ENCODE measurements around the gene SCN2B. TPM values are rescaled to one million over a fixed set of nuclear protein-coding genes. Genes with fewer than 3 reads are reported as not detected.

The SCN2B gene
- total and polyA plus RNA-seq, 2 donors, result 0.73 to 1.6 TPM

DNA sequence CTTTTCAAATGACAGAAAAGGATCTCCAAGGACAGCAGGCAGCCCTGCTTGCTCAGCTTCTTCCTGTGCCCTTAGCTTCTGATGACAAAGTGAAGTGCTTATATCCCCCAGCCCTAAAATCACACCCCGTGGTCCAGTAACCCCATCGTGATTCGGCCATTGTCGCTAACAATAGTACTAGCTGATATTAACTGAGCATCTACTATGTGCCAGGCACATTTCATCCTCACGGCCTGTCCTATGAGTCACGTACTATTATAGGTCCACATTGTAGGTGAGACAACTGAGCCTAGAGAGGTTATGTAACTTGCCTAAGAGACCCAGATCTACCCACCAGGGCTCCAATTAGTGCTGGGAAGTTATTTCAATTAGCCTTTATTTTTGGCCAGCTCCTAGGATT is 29.9 kb downstream of the SCN2B start:
- 99% methylated on average over 6 of the region's 6 CpGs for WGBS
- Histone ChIP-seq H3K36me3 (ENCODE audit: control insufficient read depth in 2 of 2, insufficient read depth in 2 of 2, low read length in 1 of 2) (no peaks in the 10 kb centered on the region), H3K4me1 (ENCODE audit: control insufficient read depth in 2 of 2, insufficient read depth in 2 of 2, low read length in 2 of 2) (peaks cover 0 to 8% of the 10 kb centered on the region in 2 donors), H3K27me3 (ENCODE audit: control insufficient read depth in 2 of 2, insufficient read depth in 1 of 2, low read length in 1 of 2) (peaks cover 38 to 87% of the 10 kb centered on the region in 2 donors), H3K4me3 (ENCODE audit: low read length in 2 of 2) (no peak overlapping the region), H3K27ac (ENCODE audit: low read depth in 1 of 2, low read length in 1 of 2) (no peak overlapping the region), H3K9me3 (ENCODE audit: control insufficient read depth in 2 of 2, insufficient read depth in 1 of 2, low read length in 1 of 2) (peaks cover 0 to 3% of the 10 kb centered on the region in 2 donors)
- no peak for DNase-seq (ENCODE audit: low read depth in 6 of 9, low spot score in 9 of 9)

DNA sequence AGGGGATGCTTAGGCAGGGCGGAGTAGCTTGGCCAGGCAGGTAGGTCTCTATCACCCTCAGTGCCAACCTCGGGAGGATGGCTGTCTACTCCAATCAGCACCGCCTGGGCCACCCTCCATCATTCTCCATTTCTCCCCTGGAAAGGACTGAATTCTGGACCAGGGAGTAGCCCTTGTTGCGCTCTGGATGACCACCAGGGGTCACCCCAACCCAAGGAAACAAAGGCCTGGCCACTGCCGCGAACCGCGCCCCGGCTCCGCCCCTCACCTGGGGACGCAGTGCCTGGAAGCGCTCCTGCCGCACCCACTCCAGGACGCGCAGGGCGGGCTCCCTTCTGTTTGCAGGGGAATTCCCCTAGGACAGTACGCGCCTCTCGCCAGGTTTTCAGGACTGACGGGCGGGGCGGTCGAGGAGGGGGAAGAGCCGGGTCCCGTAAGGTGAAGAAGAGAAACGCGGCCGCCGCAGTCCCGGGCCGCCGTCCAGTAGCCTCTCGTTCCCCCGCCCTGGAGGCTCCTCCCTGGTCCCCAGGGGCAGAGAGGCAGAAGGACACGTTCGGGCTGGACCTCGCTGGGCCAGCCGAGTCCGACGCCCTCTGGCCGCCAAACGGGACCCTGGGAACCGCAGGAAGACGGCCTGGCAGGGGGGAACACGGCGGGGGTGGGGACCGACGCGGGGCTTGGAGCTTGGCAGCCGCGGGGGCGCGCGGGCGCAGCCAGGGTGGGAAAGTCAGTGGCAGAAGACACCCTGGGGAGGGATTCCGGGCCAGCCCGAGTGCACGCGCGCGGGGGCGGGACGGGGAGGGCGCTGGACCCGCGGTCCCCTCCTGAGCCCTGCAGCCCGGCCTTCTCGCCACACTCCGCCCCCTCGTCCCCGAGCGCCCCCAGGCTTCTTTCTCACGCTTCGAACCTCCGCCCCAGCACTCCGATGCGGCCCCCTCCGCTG is 30.9 kb downstream of the SCN2B start:
- DNase-seq (ENCODE audit: low read depth in 6 of 9, low spot score in 9 of 9), result peak; percentile 37 to 84 (median 62)
- no peaks in the 10 kb centered on the region for H3K36me3 ChIP-seq (ENCODE audit: control insufficient read depth in 2 of 2, insufficient read depth in 2 of 2, low read length in 1 of 2)
- peak overlapping the region in 1 of 2 donors; percentile 36 for H3K27ac ChIP-seq (ENCODE audit: low read depth in 1 of 2, low read length in 1 of 2)
- peaks cover 0 to 8% of the 10 kb centered on the region in 2 donors for H3K4me1 ChIP-seq (ENCODE audit: control insufficient read depth in 2 of 2, insufficient read depth in 2 of 2, low read length in 2 of 2)
- H3K27me3 ChIP-seq (ENCODE audit: control insufficient read depth in 2 of 2, insufficient read depth in 1 of 2, low read length in 1 of 2), result peaks cover 31 to 84% of the 10 kb centered on the region in 2 donors
- peaks cover 0 to 3% of the 10 kb centered on the region in 2 donors for H3K9me3 ChIP-seq (ENCODE audit: control insufficient read depth in 2 of 2, insufficient read depth in 1 of 2, low read length in 1 of 2)
- WGBS, result 2% methylated on average over 78 of the region's 78 CpGs
- H3K4me3 ChIP-seq (ENCODE audit: low read length in 2 of 2), result peak overlapping the region; percentile 42 to 59

GRCh38 chr11:118144301-118145268 is 31.9 kb downstream of the SCN2B start:
- 77% methylated on average over 20 of the region's 20 CpGs for WGBS
- no peak overlapping the region for H3K27ac ChIP-seq (ENCODE audit: low read depth in 1 of 2, low read length in 1 of 2)

DNA sequence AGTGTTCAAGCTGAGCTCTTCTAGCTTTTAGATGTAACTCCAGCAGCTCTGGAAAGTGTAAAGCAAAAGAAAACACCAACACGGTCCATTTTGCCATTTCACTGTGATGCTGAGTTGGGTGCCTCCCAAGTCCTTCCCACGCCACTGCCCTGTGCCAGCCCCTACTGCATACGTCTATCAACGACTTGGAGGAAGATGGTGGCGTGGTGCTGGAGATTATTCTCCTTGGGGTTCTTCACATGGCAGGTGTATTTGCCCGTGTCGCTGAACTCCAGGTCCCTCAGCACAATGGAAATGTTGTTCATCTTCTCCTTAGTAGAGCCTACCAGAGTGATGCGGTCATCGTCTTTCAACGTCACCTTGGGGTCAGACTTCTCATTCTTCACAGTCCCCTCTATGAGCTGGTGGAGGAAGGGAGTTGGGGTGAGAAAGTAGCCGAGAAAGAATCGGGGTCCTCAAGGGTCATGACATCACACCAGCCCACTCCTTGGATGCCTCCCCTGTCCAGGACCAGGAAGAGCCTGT is 32.7 kb downstream of the SCN2B start:
- H3K9me3 ChIP-seq (ENCODE audit: control insufficient read depth in 2 of 2, insufficient read depth in 1 of 2, low read length in 1 of 2), result peaks cover 0 to 3% of the 10 kb centered on the region in 2 donors
- peaks cover 26 to 80% of the 10 kb centered on the region in 2 donors for H3K27me3 ChIP-seq (ENCODE audit: control insufficient read depth in 2 of 2, insufficient read depth in 1 of 2, low read length in 1 of 2)
- H3K4me3 ChIP-seq (ENCODE audit: low read length in 2 of 2), result no peak overlapping the region
- WGBS, result 91% methylated on average over 12 of the region's 12 CpGs
- no peak for DNase-seq (ENCODE audit: low read depth in 6 of 9, low spot score in 9 of 9)
- H3K36me3 ChIP-seq (ENCODE audit: control insufficient read depth in 2 of 2, insufficient read depth in 2 of 2, low read length in 1 of 2), result no peaks in the 10 kb centered on the region
- H3K4me1 ChIP-seq (ENCODE audit: control insufficient read depth in 2 of 2, insufficient read depth in 2 of 2, low read length in 2 of 2), result peaks cover 0 to 8% of the 10 kb centered on the region in 2 donors
- H3K27ac ChIP-seq (ENCODE audit: low read depth in 1 of 2, low read length in 1 of 2), result no peak overlapping the region

More at GRCh38 chr11:118144301-118145268, 31.9 kb downstream of the SCN2B start:
- DNase-seq (ENCODE audit: low read depth in 6 of 9, low spot score in 9 of 9), result no peak
- Histone ChIP-seq H3K9me3 (ENCODE audit: control insufficient read depth in 2 of 2, insufficient read depth in 1 of 2, low read length in 1 of 2) (peaks cover 0 to 3% of the 10 kb centered on the region in 2 donors), H3K27me3 (ENCODE audit: control insufficient read depth in 2 of 2, insufficient read depth in 1 of 2, low read length in 1 of 2) (peaks cover 27 to 83% of the 10 kb centered on the region in 2 donors), H3K36me3 (ENCODE audit: control insufficient read depth in 2 of 2, insufficient read depth in 2 of 2, low read length in 1 of 2) (no peaks in the 10 kb centered on the region), H3K4me3 (ENCODE audit: low read length in 2 of 2) (no peak overlapping the region), H3K4me1 (ENCODE audit: control insufficient read depth in 2 of 2, insufficient read depth in 2 of 2, low read length in 2 of 2) (peaks cover 0 to 8% of the 10 kb centered on the region in 2 donors)

- Histone ChIP-seq H3K4me3 (ENCODE audit: low read length in 2 of 2) (no peak overlapping the region), H3K36me3 (ENCODE audit: control insufficient read depth in 2 of 2, insufficient read depth in 2 of 2, low read length in 1 of 2) (no peaks in the 10 kb centered on the region), H3K9me3 (ENCODE audit: control insufficient read depth in 2 of 2, insufficient read depth in 1 of 2, low read length in 1 of 2) (peaks cover 0 to 3% of the 10 kb centered on the region in 2 donors), H3K4me1 (ENCODE audit: control insufficient read depth in 2 of 2, insufficient read depth in 2 of 2, low read length in 2 of 2) (peaks cover 0 to 8% of the 10 kb centered on the region in 2 donors), H3K27ac (ENCODE audit: low read depth in 1 of 2, low read length in 1 of 2) (no peak overlapping the region), H3K27me3 (ENCODE audit: control insufficient read depth in 2 of 2, insufficient read depth in 1 of 2, low read length in 1 of 2) (peaks cover 26 to 75% of the 10 kb centered on the region in 2 donors)
- WGBS, result 32% methylated on average over 6 of the region's 6 CpGs
- DNase-seq (ENCODE audit: low read depth in 6 of 9, low spot score in 9 of 9), result peak in 1 of 9 donors; percentile 19
Measured at GRCh38 chr11:118142809-118143208, 33.6 kb downstream of the SCN2B start.

- DNase-seq (ENCODE audit: low read depth in 6 of 9, low spot score in 9 of 9), result no peak
- Histone ChIP-seq H3K27ac (ENCODE audit: low read depth in 1 of 2, low read length in 1 of 2) (no peak overlapping the region), H3K9me3 (ENCODE audit: control insufficient read depth in 2 of 2, insufficient read depth in 1 of 2, low read length in 1 of 2) (peaks cover 0 to 3% of the 10 kb centered on the region in 2 donors), H3K4me3 (ENCODE audit: low read length in 2 of 2) (no peak overlapping the region), H3K27me3 (ENCODE audit: control insufficient read depth in 2 of 2, insufficient read depth in 1 of 2, low read length in 1 of 2) (peaks cover 20 to 72% of the 10 kb centered on the region in 2 donors), H3K4me1 (ENCODE audit: control insufficient read depth in 2 of 2, insufficient read depth in 2 of 2, low read length in 2 of 2) (peaks cover 0 to 8% of the 10 kb centered on the region in 2 donors), H3K36me3 (ENCODE audit: control insufficient read depth in 2 of 2, insufficient read depth in 2 of 2, low read length in 1 of 2) (no peaks in the 10 kb centered on the region)
- WGBS, result 70% methylated on average over 2 of the region's 2 CpGs
Measured at GRCh38 chr11:118142081-118142480, 34.4 kb downstream of the SCN2B start.

- Histone ChIP-seq H3K4me1 (ENCODE audit: control insufficient read depth in 2 of 2, insufficient read depth in 2 of 2, low read length in 2 of 2) (no peaks in the 10 kb centered on the region), H3K27me3 (ENCODE audit: control insufficient read depth in 2 of 2, insufficient read depth in 1 of 2, low read length in 1 of 2) (peaks cover 2 to 59% of the 10 kb centered on the region in 2 donors), H3K4me3 (ENCODE audit: low read length in 2 of 2) (no peak overlapping the region), H3K36me3 (ENCODE audit: control insufficient read depth in 2 of 2, insufficient read depth in 2 of 2, low read length in 1 of 2) (no peaks in the 10 kb centered on the region), H3K9me3 (ENCODE audit: control insufficient read depth in 2 of 2, insufficient read depth in 1 of 2, low read length in 1 of 2) (peaks cover 0 to 3% of the 10 kb centered on the region in 2 donors), H3K27ac (ENCODE audit: low read depth in 1 of 2, low read length in 1 of 2) (no peak overlapping the region)
- 64% methylated on average over 1 of the region's 1 CpG for WGBS
- no peak for DNase-seq (ENCODE audit: low read depth in 6 of 9, low spot score in 9 of 9)
Measured at GRCh38 chr11:118139578-118139977, 36.9 kb downstream of the SCN2B start.

- no peak overlapping the region for H3K4me3 ChIP-seq (ENCODE audit: low read length in 2 of 2)
- no peak for DNase-seq (ENCODE audit: low read depth in 6 of 9, low spot score in 9 of 9)
- no peaks in the 10 kb centered on the region for H3K36me3 ChIP-seq (ENCODE audit: control insufficient read depth in 2 of 2, insufficient read depth in 2 of 2, low read length in 1 of 2)
- WGBS, result 87% methylated on average over 10 of the region's 10 CpGs
- H3K4me1 ChIP-seq (ENCODE audit: control insufficient read depth in 2 of 2, insufficient read depth in 2 of 2, low read length in 2 of 2), result no peaks in the 10 kb centered on the region
- peaks cover 0 to under 1% of the 10 kb centered on the region in 2 donors for H3K9me3 ChIP-seq (ENCODE audit: control insufficient read depth in 2 of 2, insufficient read depth in 1 of 2, low read length in 1 of 2)
- H3K27me3 ChIP-seq (ENCODE audit: control insufficient read depth in 2 of 2, insufficient read depth in 1 of 2, low read length in 1 of 2), result peaks cover 0 to 53% of the 10 kb centered on the region in 2 donors
- no peak overlapping the region for H3K27ac ChIP-seq (ENCODE audit: low read depth in 1 of 2, low read length in 1 of 2)
Measured at GRCh38 chr11:118138839-118139420, 37.5 kb downstream of the SCN2B start.
